ENCODE results near the gene UNC5B. TPM values are rescaled to one million over a fixed set of nuclear protein-coding genes. Genes with fewer than 3 reads are reported as not detected.

UNC5B gene
- polyA plus RNA-seq, 3 donors = 0.04 to 0.72 TPM; not detected in 1

- intact Hi-C loops (cut with micrococcal nuclease) = no loop called here
- no CpG with 5 or more reads among the region's 8 CpGs for WGBS (ENCODE audit: insufficient coverage)
- H3K27ac ChIP-seq (ENCODE audit: low read depth in 1 of 2, low read length in 2 of 2) = no peak overlapping the region
- H3K4me1 ChIP-seq (ENCODE audit: control insufficient read depth in 1 of 2, insufficient read depth in 2 of 2, low read length in 2 of 2) = peaks cover 23 to 39% of the 10 kb centered on the region in 2 donors
- no peaks in the 10 kb centered on the region for H3K36me3 ChIP-seq (replicated peaks in 1 of 2; ENCODE audit: control insufficient read depth in 1 of 2, insufficient read depth in 2 of 2, low read length in 2 of 2)
- peaks cover 0 to 3% of the 10 kb centered on the region in 2 donors for H3K9me3 ChIP-seq (replicated peaks in 1 of 2; ENCODE audit: control insufficient read depth in 1 of 2, insufficient read depth in 1 of 2, low read length in 2 of 2)
- H3K27me3 ChIP-seq (ENCODE audit: control insufficient read depth in 2 of 2, insufficient read depth in 2 of 2, low read length in 2 of 2) = peaks cover 29 to 62% of the 10 kb centered on the region in 2 donors
- H3K36me3 Mint-ChIP-seq = peaks cover 0 to 10% of the 10 kb centered on the region in 2 donors
- peak overlapping the region; percentile 82 for H3K4me2 ChIP-seq (replicated peaks; ENCODE audit: extremely low read depth, low read length, poor library complexity, severe bottlenecking)
- peak overlapping the region; percentile 35 to 74 (median 44) for H3K4me3 ChIP-seq (replicated peaks in 1 of 3; ENCODE audit: low read depth in 2 of 3, low read length in 3 of 3)
- peak overlapping the region; percentile 47 for H3K9ac ChIP-seq (ENCODE audit: insufficient read depth, low read length, poor library complexity, severe bottlenecking)
- peaks cover 59 to 74% (median 62%) of the 10 kb centered on the region in 3 donors for H3K27me3 Mint-ChIP-seq (ENCODE audit: low read depth in 3 of 3)
- H3K79me2 ChIP-seq (ENCODE audit: insufficient read depth, low read length) = no peaks in the 10 kb centered on the region
- no peak for TF ChIP-seq CTCF (IDR thresholded peaks at IDR 0.05)
- H3K4me3 Mint-ChIP-seq = peak overlapping the region; percentile 73 to 84
- peaks cover 0 to 12% (median 2%) of the 10 kb centered on the region in 7 donors for H3K9me3 Mint-ChIP-seq
- no peak overlapping the region for H3K27ac Mint-ChIP-seq
- peaks cover 7% of the 10 kb centered on the region for H4K20me1 ChIP-seq (ENCODE audit: insufficient read depth, low read length)
- DNase-seq = no peak
- peaks cover 33% of the 10 kb centered on the region for H3K4me1 Mint-ChIP-seq
- peak overlapping the region; percentile 82 for H2AFZ ChIP-seq (ENCODE audit: insufficient read depth, low read depth, low read length, poor library complexity, severe bottlenecking)
Measured at GRCh38 chr10:71216751-71217265, 4.4 kb downstream of the UNC5B start.

GRCh38 chr10:71217266-71218045 is 5.1 kb downstream of the UNC5B start:
- peaks cover 29% of the 10 kb centered on the region for H3K4me1 Mint-ChIP-seq
- peaks cover 59 to 69% (median 59%) of the 10 kb centered on the region in 3 donors for H3K27me3 Mint-ChIP-seq (ENCODE audit: low read depth in 3 of 3)
- peaks cover 0 to 10% of the 10 kb centered on the region in 2 donors for H3K36me3 Mint-ChIP-seq
- Histone ChIP-seq H4K20me1 (ENCODE audit: insufficient read depth, low read length) (peaks cover 7% of the 10 kb centered on the region), H3K4me3 (replicated peaks in 1 of 3; ENCODE audit: low read depth in 2 of 3, low read length in 3 of 3) (peak overlapping the region; percentile 35 to 74 (median 44)), H3K4me1 (ENCODE audit: control insufficient read depth in 1 of 2, insufficient read depth in 2 of 2, low read length in 2 of 2) (peaks cover 18 to 32% of the 10 kb centered on the region in 2 donors), H3K27ac (ENCODE audit: low read depth in 1 of 2, low read length in 2 of 2) (no peak overlapping the region), H2AFZ (ENCODE audit: insufficient read depth, low read depth, low read length, poor library complexity, severe bottlenecking) (peak overlapping the region; percentile 82), H3K9ac (ENCODE audit: insufficient read depth, low read length, poor library complexity, severe bottlenecking) (peak overlapping the region; percentile 47), H3K27me3 (ENCODE audit: control insufficient read depth in 2 of 2, insufficient read depth in 2 of 2, low read length in 2 of 2) (peaks cover 26 to 57% of the 10 kb centered on the region in 2 donors), H3K4me2 (replicated peaks; ENCODE audit: extremely low read depth, low read length, poor library complexity, severe bottlenecking) (peak overlapping the region; percentile 82), H3K36me3 (replicated peaks in 1 of 2; ENCODE audit: control insufficient read depth in 1 of 2, insufficient read depth in 2 of 2, low read length in 2 of 2) (no peaks in the 10 kb centered on the region), H3K9me3 (replicated peaks in 1 of 2; ENCODE audit: control insufficient read depth in 1 of 2, insufficient read depth in 1 of 2, low read length in 2 of 2) (peaks cover 0 to 3% of the 10 kb centered on the region in 2 donors), H3K79me2 (ENCODE audit: insufficient read depth, low read length) (no peaks in the 10 kb centered on the region)
- no peak for TF ChIP-seq CTCF (IDR thresholded peaks at IDR 0.05)
- peaks cover 0 to 10% (median 2%) of the 10 kb centered on the region in 7 donors for H3K9me3 Mint-ChIP-seq
- no peak for DNase-seq
- peak overlapping the region; percentile 73 to 84 for H3K4me3 Mint-ChIP-seq
- intact Hi-C loops (cut with micrococcal nuclease) = no loop called here
- WGBS (ENCODE audit: insufficient coverage) = under 1% methylated on average over 46 of the region's 57 CpGs
- no peak overlapping the region for H3K27ac Mint-ChIP-seq

Measured in CD14-positive monocyte (primary cell).